C4-2B (cell line): Measurements from ENCODE around the gene FAM20C.

Source experiments
- H3K27ac ChIP-seq: fragments of 450-650 bp; 2 replicates; pipeline ENCODE4 v1.5.1; 2017
- CTCF ChIP-seq: fragments of 450-650 bp; conservative IDR thresholded peaks from 2 replicates; pipeline ENCODE4 v1.5.1; 2017; ENCODE audit warnings: mild to moderate bottlenecking
- ZFX ChIP-seq: fragments of 450-650 bp; IDR thresholded peaks from 2 replicates; pipeline ENCODE4 v1.6.1; 2017

FAM20C gene

GRCh38 chr7:171364-171904, 20.9 kb upstream of the FAM20C start:
- TF ChIP-seq ZFX, result no peak
- no peak for TF ChIP-seq CTCF
- no peak overlapping the region for H3K27ac ChIP-seq

GRCh38 chr7:171912-172515, 20.4 kb upstream of the FAM20C start:
- H3K27ac ChIP-seq, result no peak overlapping the region
- no peak for TF ChIP-seq CTCF
- TF ChIP-seq ZFX, result no peak

- H3K27ac ChIP-seq, result no peak overlapping the region
- TF ChIP-seq ZFX (no peak), CTCF (no peak)
Measured at GRCh38 chr7:173209-173918, 19.0 kb upstream of the FAM20C start.

- no peak for TF ChIP-seq CTCF
- TF ChIP-seq ZFX, result no peak
Measured at GRCh38 chr7:174716-175115, 17.7 kb upstream of the FAM20C start.

GRCh38 chr7:175955-176354, 16.4 kb upstream of the FAM20C start:
- no peak for TF ChIP-seq ZFX
- H3K27ac ChIP-seq, result no peak overlapping the region

More at GRCh38 chr7:174716-175115, 17.7 kb upstream of the FAM20C start:
- no peak overlapping the region for H3K27ac ChIP-seq

GRCh38 chr7:176381-176780, 16.0 kb upstream of the FAM20C start:
- no peak overlapping the region for H3K27ac ChIP-seq
- TF ChIP-seq CTCF (no peak), ZFX (no peak)

- TF ChIP-seq CTCF (no peak), ZFX (no peak)
- H3K27ac ChIP-seq, result no peak overlapping the region
Measured at GRCh38 chr7:176786-177459, 15.4 kb upstream of the FAM20C start.
